Measurements from ENCODE around the gene PYGO2. TPM values are rescaled to one million over a fixed set of nuclear protein-coding genes. Genes with fewer than 3 reads are reported as not detected.

PYGO2 gene
- total RNA-seq (2022; extraction: Qiagen RNA extraction; ENCODE audit: low read depth), result 22.8 to 24.9 TPM (median 23.9 TPM) in 5 replicates

DNA sequence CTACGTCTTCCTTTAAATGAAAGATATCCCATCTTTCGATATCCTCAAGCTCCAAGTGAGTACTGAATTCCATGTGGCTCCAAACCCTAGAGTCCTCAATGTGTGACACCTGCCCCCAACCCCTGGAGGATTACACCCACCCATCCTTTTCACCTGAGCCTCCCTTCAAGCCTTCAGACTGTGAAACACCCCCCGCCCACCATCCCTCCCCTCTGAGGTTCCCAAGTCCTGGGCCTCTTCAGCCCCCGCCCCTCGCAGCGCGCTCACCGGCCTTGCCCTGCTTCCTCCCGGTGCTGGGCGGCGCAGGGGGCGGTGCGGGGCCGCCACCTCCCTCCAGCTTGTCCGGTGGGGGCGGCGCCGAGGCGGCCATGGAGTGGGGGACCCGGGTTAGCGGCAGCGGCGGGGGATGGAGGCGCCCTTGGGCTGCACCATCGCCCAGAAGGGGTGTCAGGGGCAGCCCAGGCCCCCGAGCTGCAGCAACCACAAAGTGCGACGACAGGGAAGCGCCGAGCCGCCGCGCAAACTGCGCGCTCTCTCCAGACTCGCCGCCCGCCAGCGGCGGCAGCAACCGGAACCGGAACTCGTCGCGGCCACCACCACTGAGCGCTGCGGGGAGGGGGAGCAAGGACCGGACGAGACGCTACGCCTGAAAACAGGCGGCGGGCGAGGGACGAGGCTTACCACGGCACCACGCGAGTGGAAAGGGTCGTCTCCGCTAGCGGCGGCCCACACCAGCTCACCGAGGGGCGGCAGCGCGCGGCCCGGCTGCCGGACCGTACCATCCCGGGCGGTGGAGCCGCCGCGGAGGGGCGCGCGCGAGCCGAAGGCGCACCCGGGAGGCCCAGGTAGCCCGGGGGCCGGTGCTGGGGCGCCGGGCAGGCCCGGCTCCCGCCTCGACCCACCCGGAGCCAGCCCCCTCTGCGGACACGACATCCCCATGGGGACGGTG, at the start of gene PYGO2:
Gene PYGO2 (minus strand): TSS at position 576 of the 949 bp plus-strand sequence. CDS start 206 bp downstream, at position 370.

GRCh38 chr1:155002464-155003226, 41.1 kb upstream of the PYGO2 start, which contains the start of gene ZBTB7B:
TSS of gene ZBTB7B (plus strand) at chr1:155002802. CDS start at chr1:155014661, 11,859 bp downstream.

DNA sequence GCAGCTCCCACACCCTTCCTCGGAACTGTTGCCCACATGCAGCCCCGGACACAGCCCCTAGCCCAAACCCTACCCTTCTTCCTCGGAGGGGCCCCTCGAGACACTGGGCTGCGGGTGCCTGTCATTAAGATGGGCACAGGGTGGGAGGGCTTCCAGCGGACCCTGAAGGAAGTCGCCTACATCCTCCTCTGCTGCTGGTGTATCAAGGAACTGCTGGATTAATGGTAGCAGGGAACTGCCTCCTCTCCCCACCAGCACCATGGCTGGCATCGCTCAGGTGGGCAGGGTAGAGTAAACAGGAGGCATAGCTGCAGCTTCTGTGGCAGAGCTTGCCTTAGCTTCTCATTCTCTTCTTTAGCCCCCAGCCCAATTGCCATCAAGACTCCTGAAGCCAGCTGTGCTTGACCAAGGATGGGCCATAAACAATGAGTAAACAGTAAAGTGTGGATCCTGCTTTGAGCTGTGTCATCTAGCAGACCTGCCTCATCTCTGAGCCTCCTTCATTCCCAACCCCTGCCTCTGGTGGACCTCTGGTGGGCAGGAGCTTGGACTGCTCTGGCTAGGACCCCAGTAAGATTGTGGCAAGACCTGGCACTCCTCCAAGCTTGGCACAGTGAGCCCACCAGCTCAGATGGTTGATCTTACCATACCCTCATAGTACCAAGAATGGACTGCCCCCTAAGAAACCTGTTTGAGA, 32.1 kb upstream of the PYGO2 start, which contains the start of gene LENEP:
Gene LENEP (plus strand): TSS at position 15 of the 697 bp plus-strand sequence. CDS start 22 bp downstream, at position 37.

GRCh38 chr1:154982897-154983648, 21.5 kb upstream of the PYGO2 start, which contains the start of gene FLAD1:
TSS of gene FLAD1 (plus strand) at chr1:154983344. CDS start at chr1:154983695, 351 bp downstream.

DNA sequence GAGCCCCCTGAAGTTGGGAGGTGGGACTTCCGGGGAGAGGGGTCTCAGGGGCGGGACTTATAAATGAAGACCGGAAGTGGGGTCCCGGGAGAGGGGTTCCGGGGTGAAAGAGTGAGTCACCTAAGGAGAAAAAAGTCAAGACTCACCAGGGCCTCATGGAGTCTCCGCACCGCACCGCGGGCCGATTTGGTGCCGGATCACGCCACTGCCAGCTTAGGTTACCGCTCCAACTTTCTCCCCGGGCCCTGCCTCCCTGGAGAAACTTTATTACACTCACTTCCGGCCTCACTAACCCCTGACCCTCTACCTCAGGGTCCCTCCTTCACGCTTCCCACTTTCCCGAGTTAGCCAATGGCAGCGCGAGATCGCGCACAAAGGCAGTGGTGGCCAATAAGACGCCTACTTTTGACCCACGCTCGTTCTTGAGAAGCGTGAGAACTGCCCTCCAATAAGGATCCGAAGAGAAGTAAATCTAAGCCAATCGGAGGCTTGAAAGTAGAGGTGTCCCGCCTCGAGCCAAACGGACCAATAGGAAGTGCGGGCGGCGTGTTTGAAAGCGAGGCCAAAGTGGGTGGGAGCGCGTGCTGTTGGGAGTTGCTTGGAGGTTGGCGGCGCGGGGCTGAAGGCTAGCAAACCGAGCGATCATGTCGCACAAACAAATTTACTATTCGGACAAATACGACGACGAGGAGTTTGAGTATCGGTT, 12.7 kb upstream of the PYGO2 start, which contains the start of gene CKS1B:
Gene CKS1B (plus strand): TSS at position 580 of the 706 bp plus-strand sequence. CDS start 65 bp downstream, at position 645.

GRCh38 chr1:154970631-154971340, 9.2 kb upstream of the PYGO2 start, which contains the start of gene SHC1:
TSS of gene SHC1 (minus strand) at chr1:154970747. CDS start at chr1:154970526, 221 bp downstream.

DNA sequence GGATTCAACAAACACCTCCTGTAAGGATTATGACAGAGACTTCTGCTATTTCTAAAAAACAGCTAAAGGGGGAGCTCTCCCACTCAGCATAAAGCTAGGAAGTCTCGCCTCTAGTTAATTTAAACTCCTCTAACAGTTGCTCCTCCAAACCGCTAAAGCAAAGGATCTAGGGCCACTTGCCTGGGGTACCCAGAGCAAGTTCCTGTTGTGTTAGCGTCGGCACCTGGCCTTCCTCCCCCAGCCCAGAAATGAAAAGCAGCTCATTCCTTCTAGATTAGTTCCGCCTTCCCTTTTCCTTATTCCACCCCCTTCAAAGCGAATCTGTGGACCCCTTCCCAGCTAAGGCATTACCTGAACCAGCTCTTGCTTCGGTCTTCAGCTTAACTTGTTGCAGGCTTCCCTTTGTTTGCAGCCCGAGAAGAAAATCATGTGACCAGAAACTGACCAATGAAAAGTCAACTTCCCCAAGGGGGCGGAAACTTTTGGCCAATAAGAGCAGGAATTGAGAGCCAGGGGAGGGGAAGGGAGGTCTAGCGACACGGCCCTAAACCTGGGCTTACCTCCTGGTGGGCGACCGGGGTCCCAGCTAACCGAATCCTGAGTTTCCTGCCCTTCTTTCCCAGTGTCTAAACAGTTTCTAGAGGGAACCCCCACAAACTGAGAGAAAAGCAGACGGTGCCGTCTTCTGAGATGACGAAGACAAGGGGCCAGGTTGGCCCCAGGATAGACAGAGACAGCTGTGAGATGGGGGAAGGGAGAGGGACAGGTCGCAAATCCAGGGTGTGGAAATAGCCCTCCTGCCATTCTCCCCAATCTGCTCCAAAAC, 5.7 kb downstream of the PYGO2 start, which contains the start of gene PBXIP1:
Gene PBXIP1 (minus strand): TSS at position 382 of the 826 bp plus-strand sequence. CDS start 2,378 bp downstream, outside the sequence.

DNA sequence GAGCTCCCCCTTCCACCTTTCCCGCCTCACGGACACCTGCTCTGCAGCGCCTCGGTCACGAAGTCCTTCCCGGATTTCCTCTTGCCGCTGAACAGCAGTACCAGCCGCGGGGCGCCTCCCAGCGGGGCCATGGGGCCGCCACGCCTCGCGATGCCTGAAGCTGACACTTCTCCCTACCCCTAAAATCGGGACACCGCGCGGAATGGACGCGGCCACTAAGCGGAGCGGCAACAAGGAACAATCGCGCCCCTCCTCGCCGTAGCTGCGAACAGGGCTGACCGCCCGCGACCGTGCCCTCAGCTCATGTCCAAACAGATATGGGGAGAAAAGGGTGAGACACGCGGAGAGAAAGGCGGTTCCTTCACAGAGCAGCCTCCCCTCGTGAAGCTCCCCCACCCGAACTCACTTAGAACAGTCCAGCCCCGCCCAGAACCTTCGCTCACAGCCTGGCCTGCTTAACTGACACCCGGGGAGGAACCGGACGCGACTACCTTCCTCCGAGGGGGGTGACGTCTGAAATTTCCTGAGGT, 25.0 kb downstream of the PYGO2 start, which contains the start of gene PMVK:
Gene PMVK (minus strand): TSS at position 165 of the 530 bp plus-strand sequence. CDS start 34 bp downstream, at position 131.

Other genes starting within 250 kb of the PYGO2 start
- gene KCNN3, start 91.5 kb downstream of the PYGO2 start, total RNA-seq (2022; extraction: Qiagen RNA extraction; ENCODE audit: low read depth), result 0.06 to 0.25 TPM (median 0.11 TPM) in 5 replicates
- gene PMVK, start 25.1 kb downstream of the PYGO2 start, total RNA-seq (2022; extraction: Qiagen RNA extraction; ENCODE audit: low read depth), result 34.0 to 43.1 TPM (median 39.3 TPM) in 5 replicates
- 13.0 to 17.0 TPM (median 13.9 TPM) in 5 replicates for gene PBXIP1, start 5.7 kb downstream of the PYGO2 start, total RNA-seq (2022; extraction: Qiagen RNA extraction; ENCODE audit: low read depth)
- gene SHC1, start 9.0 kb upstream of the PYGO2 start, total RNA-seq (2022; extraction: Qiagen RNA extraction; ENCODE audit: low read depth), result 136 to 154 TPM (median 140 TPM) in 5 replicates
- gene CKS1B, start 12.9 kb upstream of the PYGO2 start, total RNA-seq (2022; extraction: Qiagen RNA extraction; ENCODE audit: low read depth), result 328 to 363 TPM (median 338 TPM) in 5 replicates
- 40.1 to 46.0 TPM (median 41.6 TPM) in 5 replicates for gene FLAD1, start 21.6 kb upstream of the PYGO2 start, total RNA-seq (2022; extraction: Qiagen RNA extraction; ENCODE audit: low read depth)
- not detected in 5 replicates for gene LENEP, start 31.8 kb upstream of the PYGO2 start, total RNA-seq (2022; extraction: Qiagen RNA extraction; ENCODE audit: low read depth)
- 19.7 to 26.6 TPM (median 25.9 TPM) in 5 replicates for gene ZBTB7B, start 41.0 kb upstream of the PYGO2 start, total RNA-seq (2022; extraction: Qiagen RNA extraction; ENCODE audit: low read depth)
- 0.22 to 0.72 TPM (median 0.46 TPM) in 5 replicates for gene DCST2, start 72.0 kb upstream of the PYGO2 start, total RNA-seq (2022; extraction: Qiagen RNA extraction; ENCODE audit: low read depth)
- not detected in 5 replicates for gene DCST1, start 72.0 kb upstream of the PYGO2 start, total RNA-seq (2022; extraction: Qiagen RNA extraction; ENCODE audit: low read depth)
- 64.6 to 76.9 TPM (median 67.8 TPM) in 5 replicates for gene ADAM15, start 89.5 kb upstream of the PYGO2 start, total RNA-seq (2022; extraction: Qiagen RNA extraction; ENCODE audit: low read depth)
- 7.3 to 9.0 TPM (median 8.4 TPM) in 5 replicates for gene EFNA4, start 102.0 kb upstream of the PYGO2 start, total RNA-seq (2022; extraction: Qiagen RNA extraction; ENCODE audit: low read depth)
- 3.7 to 5.6 TPM (median 4.2 TPM) in 5 replicates for gene EFNA3, start 117.1 kb upstream of the PYGO2 start, total RNA-seq (2022; extraction: Qiagen RNA extraction; ENCODE audit: low read depth)
- gene EFNA1, start 166.1 kb upstream of the PYGO2 start, total RNA-seq (2022; extraction: Qiagen RNA extraction; ENCODE audit: low read depth), result 30.6 to 50.0 TPM (median 37.3 TPM) in 5 replicates
- gene SLC50A1, start 174.1 kb upstream of the PYGO2 start, total RNA-seq (2022; extraction: Qiagen RNA extraction; ENCODE audit: low read depth), result 34.2 to 39.1 TPM (median 35.5 TPM) in 5 replicates
- 78.1 to 102 TPM (median 91.3 TPM) in 5 replicates for gene DPM3, start 178.7 kb upstream of the PYGO2 start, total RNA-seq (2022; extraction: Qiagen RNA extraction; ENCODE audit: low read depth)
- 226 to 250 TPM (median 230 TPM) in 5 replicates for gene KRTCAP2, start 211.5 kb upstream of the PYGO2 start, total RNA-seq (2022; extraction: Qiagen RNA extraction; ENCODE audit: low read depth)
- 1.3 to 1.8 TPM (median 1.4 TPM) in 5 replicates for gene TRIM46, start 212.1 kb upstream of the PYGO2 start, total RNA-seq (2022; extraction: Qiagen RNA extraction; ENCODE audit: low read depth)
- gene THBS3, start 246.1 kb upstream of the PYGO2 start, total RNA-seq (2022; extraction: Qiagen RNA extraction; ENCODE audit: low read depth), result 7.5 to 9.9 TPM (median 9.4 TPM) in 5 replicates
- 67.2 to 74.0 TPM (median 72.4 TPM) in 5 replicates for gene MTX1, start 246.9 kb upstream of the PYGO2 start, total RNA-seq (2022; extraction: Qiagen RNA extraction; ENCODE audit: low read depth)

Data from A549 treated with DMSO at 1 μM for 4 hours (cell line).